G401.6 (cell line): ENCODE results near the gene TSC2.
A peak's percentile ranks its signal among the peaks of the same experiment; 100 is the strongest.

ENCODE experiments used
- FAIRE-seq: peaks from 2 replicates; lab custom pipeline; 2012; peaks lifted over from hg19 to GRCh38; lab: Jason Lieb, UNC

Gene TSC2

DNA sequence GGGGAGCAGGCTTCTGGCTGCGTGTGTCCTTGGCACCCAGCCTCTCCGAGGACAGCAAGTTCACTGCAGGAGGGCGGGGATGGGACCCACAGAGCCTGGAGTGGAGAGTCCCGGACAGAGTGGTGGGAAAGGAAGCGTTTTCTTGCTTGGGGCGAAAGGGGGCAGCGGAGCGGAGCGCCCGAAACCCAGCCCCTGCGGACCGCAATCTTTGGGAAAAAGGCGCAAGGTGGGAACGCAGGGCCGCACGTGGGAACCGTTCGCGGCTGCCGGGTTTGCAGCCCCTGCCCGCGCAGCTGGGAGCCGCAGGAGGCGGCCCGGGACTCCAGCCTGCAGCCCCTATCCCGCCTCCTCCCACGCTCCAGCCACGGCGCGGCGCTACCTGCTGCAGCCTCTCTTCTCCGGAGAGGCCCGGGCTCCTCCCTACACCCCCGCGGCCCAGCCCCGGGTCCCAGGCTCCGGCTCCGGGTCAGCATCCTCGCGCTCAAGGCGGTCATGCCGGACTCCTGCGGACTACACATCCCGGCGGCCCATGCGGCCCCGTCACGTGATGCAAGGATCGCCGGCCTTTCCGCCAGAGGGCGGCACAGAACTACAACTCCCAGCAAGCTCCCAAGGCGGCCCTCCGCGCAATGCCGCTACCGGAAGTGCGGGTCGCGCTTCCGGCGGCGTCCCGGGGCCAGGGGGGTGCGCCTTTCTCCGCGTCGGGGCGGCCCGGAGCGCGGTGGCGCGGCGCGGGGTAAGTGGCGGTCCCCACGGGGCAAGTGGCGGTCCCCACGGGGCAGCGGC, at the start of gene TSC2, which contains the start of gene NTHL1:
Gene TSC2, plus strand, starts transcription at position 656 of the 786 bp plus-strand sequence. CDS start 631 bp downstream, outside the sequence.
Gene NTHL1, minus strand, starts transcription at position 505 of the 786 bp plus-strand sequence. Its CDS starts 11 bp downstream, at position 494.
- peak; percentile 87 for FAIRE-seq

GRCh38 chr16:1998360-1998835, 49.4 kb upstream of the TSC2 start:
- FAIRE-seq = no peak

- FAIRE-seq = no peak
These were observed 48.7 kb upstream of the TSC2 start for GRCh38 chr16:1998852-1999801.

GRCh38 chr16:1999866-2000514, 47.8 kb upstream of the TSC2 start:
- no peak for FAIRE-seq

GRCh38 chr16:2001035-2001434, 46.8 kb upstream of the TSC2 start:
- FAIRE-seq = no peak

GRCh38 chr16:2001456-2002355, 46.1 kb upstream of the TSC2 start:
- FAIRE-seq = no peak

DNA sequence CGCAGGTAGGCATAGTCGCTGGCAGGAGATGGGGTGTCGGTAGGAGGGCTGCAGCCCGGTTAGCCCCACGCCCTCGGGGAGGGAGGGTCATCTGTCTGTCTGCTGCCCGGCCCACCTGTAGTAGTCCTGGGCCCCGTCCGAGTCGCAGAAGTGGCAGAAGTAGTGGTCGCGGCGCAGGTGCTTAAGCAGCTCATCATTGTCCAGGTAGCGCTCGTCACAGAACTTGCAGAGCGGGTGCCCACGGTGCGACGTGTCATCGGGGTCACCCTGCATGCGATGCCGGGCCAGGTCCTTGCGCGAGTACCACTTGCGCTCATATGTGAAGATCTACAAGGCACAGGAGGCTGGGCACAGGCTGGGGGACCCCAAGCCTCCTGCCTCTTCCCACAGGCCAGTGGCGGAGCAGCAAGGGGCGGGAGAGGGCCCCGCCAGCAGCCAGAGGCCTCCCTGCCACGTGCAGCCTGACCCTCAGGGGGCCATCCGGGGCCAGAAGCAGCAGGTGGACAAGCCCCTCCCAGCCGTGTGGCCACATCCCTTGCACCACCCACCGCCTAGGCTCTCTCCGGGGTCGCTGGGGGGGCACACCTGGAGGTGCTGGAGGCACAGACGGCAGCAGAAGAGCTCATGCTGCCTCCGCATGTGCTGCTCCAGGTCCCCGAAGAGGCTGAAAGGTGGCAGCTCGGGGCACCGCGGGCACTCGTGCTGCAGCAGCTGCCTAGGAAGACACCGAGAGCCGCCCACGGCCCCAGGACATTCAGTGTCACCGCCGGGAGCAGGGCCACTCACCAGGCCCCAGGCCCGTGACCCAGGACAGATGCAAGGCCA, 45.2 kb upstream of the TSC2 start:
- no peak for FAIRE-seq

DNA sequence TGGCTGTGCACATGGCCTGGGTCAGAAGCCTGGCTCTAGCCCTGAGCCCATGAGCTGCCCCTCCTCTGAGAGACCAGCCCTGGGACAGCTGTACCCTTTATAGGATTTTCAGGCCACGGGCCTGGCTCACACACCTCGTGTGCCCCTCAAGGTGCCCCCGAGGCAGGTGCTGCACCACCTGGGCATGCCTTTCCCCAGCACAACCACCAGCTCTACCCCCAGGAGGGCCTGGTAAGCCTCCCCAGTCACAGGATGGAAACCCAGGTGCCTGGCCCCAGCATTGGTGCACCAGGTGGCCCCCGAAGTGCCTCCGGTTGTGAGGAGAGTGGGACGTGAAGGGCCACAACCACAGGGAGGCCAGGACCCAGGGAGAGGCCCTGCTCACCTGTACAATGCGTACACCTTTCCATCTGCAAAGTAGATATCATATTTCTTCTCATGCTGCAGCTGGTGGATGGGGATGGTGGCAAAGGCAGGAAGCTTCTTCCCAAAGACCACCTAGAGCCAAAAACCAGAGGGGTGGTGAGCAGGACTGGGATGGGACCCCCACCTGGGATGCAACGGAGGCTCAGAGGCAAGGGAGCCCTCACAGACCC, 44.5 kb upstream of the TSC2 start:
- no peak for FAIRE-seq

DNA sequence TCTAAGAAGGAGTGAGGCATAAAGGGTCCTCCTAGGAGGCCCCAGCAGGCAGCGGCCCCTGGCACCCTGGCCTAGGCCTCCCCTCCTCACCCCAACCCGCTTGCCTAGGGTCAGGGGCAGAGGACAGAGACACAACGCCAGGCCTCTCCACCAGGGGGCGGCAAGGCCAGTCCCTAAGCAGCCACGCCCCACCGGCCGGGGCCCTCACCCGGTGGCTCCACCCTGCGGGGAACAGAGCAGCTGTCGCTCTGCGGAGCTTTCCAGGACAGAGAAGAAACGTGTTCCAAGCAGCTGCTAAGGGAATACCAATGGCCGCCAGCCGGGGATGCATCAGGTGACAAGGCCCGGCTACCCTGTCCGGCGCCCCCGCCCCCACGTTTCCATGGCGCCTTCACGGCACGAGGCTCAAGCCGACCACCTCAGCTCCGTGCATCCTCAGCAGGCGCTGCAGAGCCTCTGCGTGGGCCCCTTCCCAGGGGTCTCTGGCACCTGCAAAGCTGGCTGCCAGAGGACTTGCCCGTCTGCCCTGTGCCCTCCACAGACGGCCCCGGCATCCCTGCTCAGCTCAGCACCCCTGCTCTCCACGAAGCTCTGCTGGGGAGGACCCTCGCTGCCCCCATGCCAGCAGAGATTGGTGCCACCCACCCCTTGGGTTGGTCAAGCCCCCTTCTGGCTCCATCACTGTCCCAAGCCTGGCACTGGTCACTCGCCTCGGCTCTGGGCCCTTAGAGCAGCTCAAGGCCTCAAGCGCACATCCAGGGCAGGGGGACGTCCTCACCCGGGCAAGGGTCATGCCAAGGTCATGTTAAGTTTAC, 43.8 kb upstream of the TSC2 start:
- FAIRE-seq = peak; percentile 94

- no peak for FAIRE-seq
These were observed 42.8 kb upstream of the TSC2 start for GRCh38 chr16:2004795-2005517.

GRCh38 chr16:2005646-2006045, 42.1 kb upstream of the TSC2 start:
- no peak for FAIRE-seq

- FAIRE-seq = no peak
These were observed 41.5 kb upstream of the TSC2 start for GRCh38 chr16:2006317-2006716.

- no peak for FAIRE-seq
These were observed 40.5 kb upstream of the TSC2 start for GRCh38 chr16:2007081-2007836.

DNA sequence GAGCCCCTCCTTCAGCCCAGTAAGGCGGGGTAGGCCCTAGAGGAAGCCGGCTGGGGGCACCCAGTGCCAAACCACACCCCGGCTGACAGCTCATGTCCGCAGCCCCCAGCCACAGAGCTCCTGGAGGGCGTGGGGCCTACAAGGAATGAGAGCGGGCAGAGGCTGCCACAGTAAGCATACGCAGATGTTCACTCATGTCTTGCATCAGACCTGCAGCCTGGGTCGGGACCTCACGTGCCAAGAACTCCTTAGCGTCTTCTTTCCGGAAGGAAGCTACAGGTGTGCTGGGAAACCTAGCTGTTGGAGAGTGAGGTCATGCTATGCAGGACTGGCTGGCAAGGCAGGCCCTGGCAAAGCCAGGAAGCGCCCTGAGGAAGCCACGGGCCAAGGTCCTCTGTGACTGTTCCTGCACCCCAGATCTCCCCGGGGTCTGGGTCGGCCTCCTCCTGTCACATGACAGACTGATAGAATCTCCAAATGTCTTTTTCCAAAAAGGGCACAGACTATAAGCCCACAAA, 39.7 kb upstream of the TSC2 start:
- FAIRE-seq = no peak

GRCh38 chr16:2008631-2009163, 39.1 kb upstream of the TSC2 start:
- FAIRE-seq = no peak

GRCh38 chr16:2009164-2009711, 38.5 kb upstream of the TSC2 start:
- no peak for FAIRE-seq
